Head of caudate nucleus (tissue), 42 donors: ENCODE measurements around the gene ANGEL2.
"Not testable (repeated sequence)": the region's sequence is repeated elsewhere in the genome, so short reads cannot be mapped to it uniquely, and the experiment has no call there.

ENCODE experiments used
- DNase-seq, 42 donors: peaks; one replicate each; pipeline versions ENCODE4 v3.0.0 to v3.0.0-alpha.2; 2020 to 2021; ENCODE audit warnings: mixed read lengths in 7 of 42
- intact Hi-C: fragments of 100-400 bp; cut with DNase I; formaldehyde crosslinking; loops from one replicate; pipeline ENCODE4 v1.15.0; 2022

Gene ANGEL2

GRCh38 chr1:212980123-212980785 lies 35.4 kb downstream of the ANGEL2 start:
- intact Hi-C loops: no loop called here
- peak in 2 of 42 donors; percentile 13 to 62 for DNase-seq

GRCh38 chr1:212979340-212980122 lies 36.1 kb downstream of the ANGEL2 start:
- intact Hi-C loops: no loop called here
- peak; percentile 18 to 93 (median 69) for DNase-seq

- intact Hi-C loops: no loop called here
- DNase-seq: peak in 1 of 42 donors; percentile 15
Observed at GRCh38 chr1:212977781-212978645, 37.7 kb downstream of the ANGEL2 start.

GRCh38 chr1:212976586-212976985 lies 39.1 kb downstream of the ANGEL2 start:
- intact Hi-C loops: no loop called here
- DNase-seq: peak in 3 of 42 donors; percentile 13 to 37 (median 16)

GRCh38 chr1:212975111-212975918 lies 40.4 kb downstream of the ANGEL2 start:
- intact Hi-C loops: no loop called here
- peak in 3 of 42 donors; percentile 12 to 30 (median 14) for DNase-seq

GRCh38 chr1:212974711-212975110 lies 41.0 kb downstream of the ANGEL2 start:
- intact Hi-C loops: no loop called here
- no peak for DNase-seq

- DNase-seq: peak in 2 of 42 donors; percentile 1 to 10
- intact Hi-C loops: no loop called here
Observed at GRCh38 chr1:212973899-212974298, 41.8 kb downstream of the ANGEL2 start.

GRCh38 chr1:212973426-212973825 lies 42.2 kb downstream of the ANGEL2 start:
- intact Hi-C loops: no loop called here
- peak in 1 of 42 donors; percentile 3 for DNase-seq

- intact Hi-C loops: no loop called here
- peak in 2 of 42 donors; percentile 0 to 18 for DNase-seq
Observed at GRCh38 chr1:212971312-212971711, 44.4 kb downstream of the ANGEL2 start.

- intact Hi-C loops: no loop called here
- DNase-seq: peak in 1 of 42 donors; percentile 6
Observed at GRCh38 chr1:212970085-212970484, 45.6 kb downstream of the ANGEL2 start.

- peak in 1 of 42 donors; percentile 7 for DNase-seq
- intact Hi-C loops: no loop called here
Observed at GRCh38 chr1:212968368-212968863, 47.3 kb downstream of the ANGEL2 start.

GRCh38 chr1:212967801-212968200 lies 47.9 kb downstream of the ANGEL2 start:
- intact Hi-C loops: no loop called here

GRCh38 chr1:212966616-212967015 lies 49.1 kb downstream of the ANGEL2 start:
- DNase-seq: no peak
- intact Hi-C loops: no loop called here

More at GRCh38 chr1:212967801-212968200, 47.9 kb downstream of the ANGEL2 start:
- DNase-seq: peak in 2 of 42 donors; percentile 8 to 17

GRCh38 chr1:212964993-212965392 lies 50.7 kb downstream of the ANGEL2 start:
- DNase-seq, intact Hi-C loops: not testable (repeated sequence)

GRCh38 chr1:212964102-212964501 lies 51.6 kb downstream of the ANGEL2 start:
- intact Hi-C loops: no loop called here
- DNase-seq: no peak

- intact Hi-C loops: no loop called here
- no peak for DNase-seq
Observed at GRCh38 chr1:212962509-212962908, 53.2 kb downstream of the ANGEL2 start.

- intact Hi-C loops: no loop called here
- DNase-seq: no peak
Observed at GRCh38 chr1:212960932-212961331, 54.7 kb downstream of the ANGEL2 start.
